ENCODE results near the gene SNX1.

DNA sequence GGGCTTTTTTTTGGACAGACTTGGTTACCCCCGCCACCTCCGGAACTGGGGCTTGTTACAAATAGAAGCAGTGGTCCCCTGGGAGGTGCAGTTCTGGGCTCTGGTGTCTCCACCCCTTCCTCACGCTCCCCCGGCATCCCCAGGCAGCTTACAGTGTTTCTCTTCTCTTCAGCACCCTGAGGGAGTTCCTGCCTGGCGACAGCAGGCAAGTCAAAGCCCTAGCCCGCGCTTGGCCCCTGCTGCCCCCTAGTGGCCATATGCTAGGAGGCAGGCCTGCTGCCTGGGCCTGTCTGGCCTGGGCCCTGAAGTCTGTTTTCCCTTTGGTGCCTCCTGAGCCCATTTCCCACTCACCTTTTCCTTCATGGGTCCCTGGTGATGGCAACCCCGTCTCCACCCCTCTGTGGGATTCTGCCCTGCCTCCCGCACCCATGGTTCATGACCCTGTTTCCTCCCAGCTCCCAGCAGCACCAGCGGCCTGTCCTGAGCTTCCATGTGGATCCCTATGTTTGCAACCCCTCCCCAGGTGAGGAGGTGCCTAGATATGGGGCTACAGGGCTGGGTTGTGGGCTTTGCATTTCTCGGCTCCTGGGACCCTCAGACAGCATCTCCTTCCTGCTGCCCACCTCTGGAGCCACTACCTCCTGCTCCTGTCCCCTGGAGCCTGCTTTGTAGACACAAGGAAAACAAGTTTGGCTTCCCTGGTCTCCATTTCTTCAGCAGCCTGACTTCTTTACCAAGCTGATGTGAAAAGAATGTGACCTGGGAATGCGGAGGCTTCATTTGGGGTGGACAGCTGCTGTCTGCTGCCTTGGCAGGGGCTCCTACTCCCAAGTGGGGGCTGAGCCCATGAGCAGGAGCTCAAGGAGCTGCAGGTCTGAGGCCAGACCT is 57.9 kb downstream of the SNX1 start:
- TF ChIP-seq, protein P1, sequence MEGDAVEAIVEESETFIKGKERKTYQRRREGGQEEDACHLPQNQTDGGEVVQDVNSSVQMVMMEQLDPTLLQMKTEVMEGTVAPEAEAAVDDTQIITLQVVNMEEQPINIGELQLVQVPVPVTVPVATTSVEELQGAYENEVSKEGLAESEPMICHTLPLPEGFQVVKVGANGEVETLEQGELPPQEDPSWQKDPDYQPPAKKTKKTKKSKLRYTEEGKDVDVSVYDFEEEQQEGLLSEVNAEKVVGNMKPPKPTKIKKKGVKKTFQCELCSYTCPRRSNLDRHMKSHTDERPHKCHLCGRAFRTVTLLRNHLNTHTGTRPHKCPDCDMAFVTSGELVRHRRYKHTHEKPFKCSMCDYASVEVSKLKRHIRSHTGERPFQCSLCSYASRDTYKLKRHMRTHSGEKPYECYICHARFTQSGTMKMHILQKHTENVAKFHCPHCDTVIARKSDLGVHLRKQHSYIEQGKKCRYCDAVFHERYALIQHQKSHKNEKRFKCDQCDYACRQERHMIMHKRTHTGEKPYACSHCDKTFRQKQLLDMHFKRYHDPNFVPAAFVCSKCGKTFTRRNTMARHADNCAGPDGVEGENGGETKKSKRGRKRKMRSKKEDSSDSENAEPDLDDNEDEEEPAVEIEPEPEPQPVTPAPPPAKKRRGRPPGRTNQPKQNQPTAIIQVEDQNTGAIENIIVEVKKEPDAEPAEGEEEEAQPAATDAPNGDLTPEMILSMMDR (conservative IDR thresholded peaks at IDR 0.05; ENCODE audit: low read depth, low read length) = peak; percentile 88
- TF ChIP-seq EZH2 (IDR thresholded peaks at IDR 0.05; ENCODE audit: low read length, unreplicated experiment) (no peak), EZH2phosphoT487 (IDR thresholded peaks at IDR 0.05; ENCODE audit: borderline replicate concordance, low read length) (no peak)
